Heart right ventricle (tissue), 16 donors: ENCODE results near the gene OR2G2. TPM values are rescaled to one million over a fixed set of nuclear protein-coding genes. Genes with fewer than 3 reads are reported as not detected.

Source experiments
- ATAC-seq, 8 donors: fragments of 200-7000 bp; cut with Tn5 transposase; one replicate each; pipeline ENCODE4 v1.9.1; 2020; ENCODE audit warnings: mild to moderate bottlenecking in 8 of 8, moderate library complexity in 8 of 8, moderate number of reproducible peaks in 1 of 8
- DNase-seq, 2 donors: peaks; one replicate each; pipeline ENCODE4 v3.0.0-alpha.2; 2020
- H3K27ac ChIP-seq, 10 donors: fragments of 200-600 bp; sonication (generic) in 2 of 10; one replicate each; pipeline versions ENCODE4 v1.5.0 to v1.8.0; 2020 to 2022; ENCODE audit warnings: mild to moderate bottlenecking in 3 of 10
- H3K27me3 ChIP-seq, 7 donors: fragments of 200-600 bp; one replicate each; pipeline ENCODE4 v1.8.0; 2021 to 2022; ENCODE audit warnings: mild to moderate bottlenecking in 2 of 7
- H3K36me3 ChIP-seq, 9 donors: fragments of 200-600 bp; sonication (generic) in 1 of 9; one replicate each; pipeline versions ENCODE4 v1.5.0 to v1.8.0; 2020 to 2022; ENCODE audit warnings: mild to moderate bottlenecking in 2 of 9
- H3K4me1 ChIP-seq, 9 donors: fragments of 200-600 bp; sonication (generic) in 1 of 9; one replicate each; pipeline versions ENCODE4 v1.5.0 to v1.8.0; 2020 to 2022; ENCODE audit warnings: mild to moderate bottlenecking in 4 of 9
- H3K4me3 ChIP-seq, 10 donors: fragments of 200-600 bp; sonication (generic) in 2 of 10; one replicate each; pipeline versions ENCODE4 v1.5.0 to v1.8.0; 2020 to 2022; ENCODE audit warnings: mild to moderate bottlenecking in 7 of 10, moderate library complexity in 2 of 10
- H3K9me3 ChIP-seq, 11 donors: fragments of 200-600 bp in 10 of 11; sonication (generic) in 2 of 11; one replicate each; pipeline versions ENCODE4 v1.5.0 to v1.8.0; 2013 to 2022; ENCODE audit warnings: mild to moderate bottlenecking in 2 of 11, control low read depth in 1 of 11, moderate library complexity in 1 of 11
- CTCF ChIP-seq, 9 donors: fragments of 200-600 bp; sonication (generic) in 2 of 9; IDR thresholded peaks; one replicate each; pipeline versions ENCODE4 v1.5.0 to v1.8.0; 2021 to 2022; ENCODE audit warnings: antibody characterized with exemption in 9 of 9, mild to moderate bottlenecking in 5 of 9, moderate library complexity in 1 of 9
- WGBS, 2 donors: extraction: QIAGEN DNeasy Blood & Tissue Kit; methylation state at CpG; one replicate each; pipeline ENCODE4 v1.1.7; 2013; ENCODE audit warnings: inconsistent platforms in 1 of 2; 5-methylcytosine and 5-hydroxymethylcytosine counted together
- intact Hi-C, 10 donors: fragments of 100-400 bp; cut with DNase I; formaldehyde crosslinking; loops; one replicate each; pipeline versions ENCODE4 v1.11.1 to v1.14.2; 2022
- polyA plus RNA-seq, 2 donors: library from polyadenylated mRNA; stranded (reverse); fragments of 200-250 nt; gene quantifications; one replicate each; pipeline ENCODE4 v1.2.3, GENCODE V29; 2013
- total RNA-seq, 10 donors: library from RNA; stranded (reverse); fragmentation: NEBNext Ultra II Directional in 3 of 10; extraction: Animal tissue kit (Norgen Biotek cat#: 25700) in 3 of 10; gene quantifications; one replicate each; pipeline versions ENCODE4 v1.2.1 to v1.2.4, GENCODE V29; 2021 to 2023
- donor health status: Arrhythmogenic right ventricular cardiomyopathy.
- donor health status: ischemic (EF 13 %, LVEDD 7.1; RV severe dilation, severe dysfunction).
- donor health status: healthy with polysubstance abuse.
- donor health status: DM: no; HTN: yes; CAD: no.
- donor health status: DM: no; HTN: no; CAD: no.
- donor health status: ischemic (EF 25% LVEDD 6.9; RV normal size, moderate dysfunction).
- donor health status: ischemic (EF 25% LVEDD 5.7; RV mildly dilated, moderate dysfunction).
- donor health status: healthy.
- donor health status: DM: yes; HTN: yes; CAD: no.
- donor health status: Ischemic cardiomyopathy.
- donor health status: ischemic (EF 35%, LVEDD 5.7; RV mildly dilated, moderate dysfunction).
- donor health status: nonischemic (EF 11% LVEDD 7.7; RV severe dilation, severe dysfunction).
- donor health status: DM: yes; HTN: yes; CAD: no.
- donor health status: PGD.
- donor health status: ischemic (EF 29% LVEDD 5.4; RV normal size, mild dysfunction).
- donor health status: nonischemic (EF 23%, LVEDD 6.1; RV moderate dilation, normal function).

Gene OR2G2
- total and polyA plus RNA-seq, 12 donors: not detected

DNA sequence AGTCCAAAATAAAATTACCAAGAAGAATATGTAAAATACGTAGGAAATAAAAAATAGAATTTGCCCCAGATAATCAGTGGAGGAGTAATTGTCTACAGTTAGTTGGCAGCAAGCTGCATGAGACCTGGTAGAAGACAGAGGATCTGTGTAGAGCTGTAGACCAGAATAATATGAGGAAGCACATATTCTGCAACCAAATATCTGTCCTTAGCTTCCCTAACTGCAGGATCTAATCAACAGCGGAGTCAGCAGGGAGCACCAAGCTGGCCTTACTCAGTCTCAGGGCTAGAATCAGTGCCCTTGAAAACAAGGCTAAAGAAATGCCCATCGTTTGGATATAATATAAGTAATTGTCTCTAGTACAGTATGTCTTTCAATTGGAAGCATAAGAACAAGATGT lies 45.3 kb upstream of the OR2G2 start:
- TF ChIP-seq CTCF (IDR thresholded peaks at IDR 0.05): no peak
- ATAC-seq (no peak), DNase-seq (no peak)
- intact Hi-C loops: no loop called here
- 67 to 73% methylated on average over 3 of the region's 3 CpGs for WGBS, 2 donors
- Histone ChIP-seq H3K27ac (no peak overlapping the region), H3K4me3 (no peak overlapping the region), H3K9me3 (peaks cover 0 to under 1% (median 0%) of the 10 kb centered on the region in 11 donors), H3K4me1 (no peaks in the 10 kb centered on the region), H3K27me3 (no peaks in the 10 kb centered on the region), H3K36me3 (no peaks in the 10 kb centered on the region)

DNA sequence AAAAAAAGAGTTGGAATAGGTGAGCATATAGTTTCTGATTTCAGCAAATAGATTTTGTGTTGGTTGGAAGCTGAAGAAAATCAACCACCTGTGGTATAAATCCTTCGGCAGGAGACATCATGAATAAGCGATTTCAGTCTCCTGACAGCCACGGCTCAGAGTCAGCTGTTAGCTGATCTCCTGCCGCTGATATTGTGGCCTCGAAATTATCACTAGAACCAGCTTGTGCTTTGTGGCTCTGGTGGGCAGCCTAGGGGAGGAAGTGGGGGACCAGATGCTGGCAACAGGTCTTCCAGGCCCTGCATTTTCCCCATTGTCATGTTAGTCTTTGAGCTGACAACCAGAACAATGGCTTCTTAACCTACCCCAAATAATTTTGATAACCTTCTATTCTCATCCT lies 40.1 kb upstream of the OR2G2 start:
- Histone ChIP-seq H3K4me1 (peaks cover 0 to 9% (median 0%) of the 10 kb centered on the region in 9 donors), H3K27me3 (peaks cover 0 to 4% (median 0%) of the 10 kb centered on the region in 7 donors), H3K9me3 (no peaks in the 10 kb centered on the region), H3K27ac (no peak overlapping the region), H3K36me3 (no peaks in the 10 kb centered on the region), H3K4me3 (no peak overlapping the region)
- 50 to 59% methylated on average over 5 of the region's 5 CpGs for WGBS, 2 donors
- TF ChIP-seq CTCF (IDR thresholded peaks at IDR 0.05): no peak
- intact Hi-C loops: no loop called here
- DNase-seq (no peak), ATAC-seq (peak in 1 of 8 donors; percentile 16)

- TF ChIP-seq CTCF (IDR thresholded peaks at IDR 0.05): no peak
- H3K27me3 ChIP-seq: peaks cover 0 to 4% (median 0%) of the 10 kb centered on the region in 7 donors
- H3K9me3 ChIP-seq: no peaks in the 10 kb centered on the region
- H3K27ac ChIP-seq: no peak within 1 kb of the TSS
- intact Hi-C loops: no loop called here
- ATAC-seq: no peak
- no peak within 1 kb of the TSS for H3K4me3 ChIP-seq
- H3K36me3 ChIP-seq: no peaks in the 10 kb centered on the region
- 76 to 80% methylated on average over 13 of the region's 13 CpGs for WGBS, 2 donors
- peaks cover 0 to 9% (median 0%) of the 10 kb centered on the region in 9 donors for H3K4me1 ChIP-seq
- DNase-seq: no peak
Measured at GRCh38 chr1:247548769-247549182, 39.4 kb upstream of the OR2G2 start, which contains the start of gene GCSAML. GCSAML (plus strand) TSS chr1:247549134; CDS start chr1:247549192, 58 bp downstream.

DNA sequence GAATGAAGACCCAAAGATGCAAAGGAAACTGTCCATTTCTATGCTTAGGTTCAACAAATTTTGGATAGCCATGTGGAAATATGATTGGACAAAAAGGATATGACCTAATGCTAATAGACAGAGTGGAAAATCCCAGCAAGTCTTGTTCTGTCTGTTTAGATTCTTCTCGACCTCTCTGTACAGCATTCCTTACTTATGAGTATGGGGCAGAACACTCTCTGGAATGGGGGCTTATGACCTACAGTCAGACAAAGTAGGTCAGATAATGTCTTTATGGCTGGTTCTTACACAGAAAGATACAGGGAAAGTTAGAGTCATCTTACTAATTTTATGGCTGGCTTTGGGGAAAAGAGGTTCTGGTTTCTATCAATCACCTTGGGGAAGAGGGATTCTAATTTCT lies 36.4 kb upstream of the OR2G2 start:
- H3K36me3 ChIP-seq: no peaks in the 10 kb centered on the region
- intact Hi-C loops: no loop called here
- no peak overlapping the region for H3K4me3 ChIP-seq
- peaks cover 0 to 9% (median 0%) of the 10 kb centered on the region in 9 donors for H3K4me1 ChIP-seq
- WGBS, 2 donors: 17 to 22% methylated on average over 1 of the region's 1 CpG
- no peak overlapping the region for H3K27ac ChIP-seq
- no peak for ATAC-seq
- TF ChIP-seq CTCF (IDR thresholded peaks at IDR 0.05): no peak
- no peaks in the 10 kb centered on the region for H3K9me3 ChIP-seq
- peaks cover 0 to 4% (median 0%) of the 10 kb centered on the region in 7 donors for H3K27me3 ChIP-seq
- no peak for DNase-seq
